ENCODE results near the gene KIAA0753.

Gene KIAA0753

DNA sequence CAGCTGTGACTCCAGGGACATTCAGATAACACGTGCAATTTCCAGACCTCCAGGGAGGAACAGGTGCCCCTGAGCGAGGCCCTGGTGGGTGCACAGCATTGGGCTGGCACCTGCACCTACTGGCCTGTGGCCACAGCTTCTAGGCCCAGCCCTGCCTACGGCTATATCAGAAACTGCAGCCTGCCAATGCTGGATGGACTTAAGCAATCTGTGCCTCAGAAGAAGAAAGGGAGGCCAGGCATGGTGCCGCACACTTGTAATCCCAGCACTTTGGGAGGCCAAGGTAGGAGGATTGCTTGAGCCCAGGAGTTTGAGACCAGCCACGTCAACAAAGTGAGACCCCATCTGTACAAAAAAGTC is 96.5 kb downstream of the KIAA0753 start:
- no peak for DNase-seq

DNA sequence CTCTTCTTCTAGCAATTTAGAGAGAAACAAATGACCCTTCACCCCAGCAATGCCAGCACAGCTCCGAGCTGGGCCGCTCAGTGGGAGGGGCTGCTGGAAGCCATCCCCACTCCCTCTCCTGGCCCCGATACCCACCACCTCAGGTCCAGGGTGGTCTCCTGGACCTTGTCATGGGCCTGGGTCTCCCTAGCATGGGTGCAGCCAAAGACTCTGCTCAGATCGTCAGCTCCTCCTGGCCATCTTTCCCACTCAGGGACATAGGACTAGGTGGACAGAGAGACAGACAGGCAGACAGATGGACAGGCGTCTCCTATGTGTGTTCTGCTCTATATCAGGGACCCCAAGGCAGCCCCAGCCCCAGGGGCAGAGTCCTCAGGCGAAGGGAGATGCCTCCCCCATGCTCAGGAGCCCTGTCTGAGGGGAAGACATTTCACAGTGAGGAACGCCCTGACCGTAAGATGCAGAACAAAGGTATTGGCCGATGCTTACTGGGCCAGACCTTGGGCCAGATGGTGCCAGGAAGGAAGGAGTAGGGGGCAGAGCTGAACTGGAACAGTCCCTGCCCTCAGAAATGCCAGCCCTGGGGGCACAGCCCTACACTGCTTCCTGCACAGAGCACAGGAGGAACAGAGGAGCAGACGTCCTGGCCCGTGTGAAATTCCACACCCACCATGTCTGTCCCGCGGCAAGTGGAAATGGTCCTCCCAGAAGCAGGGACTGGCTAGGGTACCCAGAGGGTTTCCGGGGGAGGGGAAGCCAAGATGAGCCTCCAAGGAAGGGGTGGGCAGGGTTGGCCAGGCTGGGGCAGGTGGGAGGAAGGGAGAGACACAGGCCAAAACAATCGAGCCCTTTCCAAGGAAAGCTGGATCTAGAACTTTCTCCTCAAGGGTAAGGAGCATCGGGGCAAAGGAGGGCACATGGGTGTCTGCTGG is 97.2 kb downstream of the KIAA0753 start:
- DNase-seq: no peak

DNA sequence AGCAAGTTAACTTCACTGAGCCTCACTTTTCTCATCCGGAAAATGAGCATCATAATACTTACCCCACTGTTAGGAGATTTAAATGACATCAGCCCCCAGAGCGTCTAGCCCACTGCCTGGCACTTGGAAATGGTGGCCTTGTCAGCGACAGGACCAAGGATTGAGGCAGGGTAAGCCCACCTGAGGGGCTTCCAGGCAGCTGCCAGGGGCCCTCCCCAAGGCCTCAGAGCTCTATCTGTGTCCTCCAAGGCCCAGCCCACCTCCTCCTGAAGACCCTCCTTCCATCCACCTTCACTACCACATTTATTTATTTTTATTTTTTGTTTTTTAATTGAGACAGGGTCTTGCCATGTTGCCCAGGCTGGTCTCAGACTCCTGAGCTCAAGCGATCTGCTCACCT is 97.9 kb downstream of the KIAA0753 start:
- no peak for DNase-seq

DNA sequence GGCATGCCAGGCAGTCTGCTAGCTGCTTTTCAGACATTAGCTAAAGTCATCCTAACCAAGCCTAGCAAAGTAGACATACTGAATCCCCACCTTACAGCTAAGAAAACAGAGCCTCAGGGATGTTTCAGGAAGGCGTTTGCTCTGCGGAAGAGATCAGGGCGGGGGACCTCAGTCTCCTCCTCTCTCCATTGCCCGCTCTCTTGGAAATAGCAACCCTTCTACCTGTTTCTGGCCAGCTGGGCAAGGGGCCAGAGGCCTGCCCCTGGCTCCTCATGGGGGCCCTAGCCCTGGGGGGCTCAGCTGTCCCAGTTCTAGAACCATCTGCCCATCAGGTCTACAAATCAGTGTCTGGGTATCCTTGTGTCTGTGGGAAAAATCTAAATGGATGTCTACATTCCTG is 98.6 kb downstream of the KIAA0753 start:
- no peak for DNase-seq

DNA sequence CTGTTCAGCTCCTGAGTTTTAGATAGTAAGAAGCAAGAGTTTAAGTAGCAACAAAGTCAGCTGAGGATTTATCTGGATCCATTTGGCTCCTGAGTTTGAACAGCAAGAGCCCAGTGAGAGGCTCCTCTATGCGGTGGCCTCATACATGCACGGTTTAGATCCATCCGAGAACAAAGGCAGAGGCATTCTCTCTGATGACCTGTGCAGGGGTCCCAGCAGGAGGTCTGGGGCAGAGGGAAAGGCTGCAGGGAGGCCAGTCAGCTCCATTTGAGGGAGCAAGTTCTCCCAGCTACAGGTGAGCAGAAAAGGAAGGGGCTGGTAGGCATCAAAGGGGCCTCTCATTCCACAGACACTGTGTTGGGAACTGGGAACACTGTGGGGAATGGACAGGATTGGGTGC is 100.6 kb downstream of the KIAA0753 start:
- DNase-seq: no peak

DNA sequence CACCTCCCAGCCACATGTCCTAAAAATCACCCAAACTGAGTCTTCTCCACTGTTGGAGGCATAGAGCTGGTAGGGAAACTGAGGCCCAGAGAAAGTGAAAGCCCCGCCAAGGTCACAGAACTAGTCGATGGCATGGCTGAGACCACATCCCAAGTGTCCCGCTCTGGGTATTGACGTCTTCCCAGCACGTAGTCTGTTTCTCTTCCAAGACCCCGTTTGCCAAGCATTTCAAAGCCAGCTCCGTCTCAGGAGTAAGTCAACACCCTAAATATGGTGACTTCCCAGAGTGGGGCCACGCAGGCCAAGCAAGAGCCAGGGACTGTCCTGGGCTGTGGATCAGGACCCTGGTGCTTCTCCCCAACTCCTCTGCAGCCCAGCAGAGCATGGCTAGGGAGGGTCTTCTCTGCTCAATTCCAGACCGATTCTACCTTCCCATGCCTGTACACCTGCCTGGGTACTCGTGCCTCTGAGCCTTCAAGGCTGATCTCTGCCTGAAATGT is 103.9 kb downstream of the KIAA0753 start:
- no peak for DNase-seq

DNA sequence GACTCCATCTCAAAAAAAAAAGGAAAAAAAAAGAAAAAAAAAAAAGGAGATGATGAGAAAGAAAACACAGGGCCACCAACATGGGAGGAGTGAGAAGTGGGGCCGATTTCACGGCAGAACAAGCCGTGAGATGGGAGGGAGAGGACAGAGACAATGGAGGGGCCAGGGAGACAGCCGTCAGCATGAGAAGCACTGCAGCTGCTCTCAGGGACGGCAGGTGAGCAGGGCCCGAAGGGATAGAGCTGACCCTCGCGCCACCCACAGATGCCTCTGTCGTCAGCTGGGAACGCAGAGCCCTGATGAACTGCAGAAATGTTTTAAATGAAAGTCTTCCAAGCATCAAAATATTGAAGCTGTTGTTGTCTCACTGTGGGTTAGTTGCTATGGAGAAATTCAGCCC is 104.5 kb downstream of the KIAA0753 start:
- DNase-seq: no peak

DNA sequence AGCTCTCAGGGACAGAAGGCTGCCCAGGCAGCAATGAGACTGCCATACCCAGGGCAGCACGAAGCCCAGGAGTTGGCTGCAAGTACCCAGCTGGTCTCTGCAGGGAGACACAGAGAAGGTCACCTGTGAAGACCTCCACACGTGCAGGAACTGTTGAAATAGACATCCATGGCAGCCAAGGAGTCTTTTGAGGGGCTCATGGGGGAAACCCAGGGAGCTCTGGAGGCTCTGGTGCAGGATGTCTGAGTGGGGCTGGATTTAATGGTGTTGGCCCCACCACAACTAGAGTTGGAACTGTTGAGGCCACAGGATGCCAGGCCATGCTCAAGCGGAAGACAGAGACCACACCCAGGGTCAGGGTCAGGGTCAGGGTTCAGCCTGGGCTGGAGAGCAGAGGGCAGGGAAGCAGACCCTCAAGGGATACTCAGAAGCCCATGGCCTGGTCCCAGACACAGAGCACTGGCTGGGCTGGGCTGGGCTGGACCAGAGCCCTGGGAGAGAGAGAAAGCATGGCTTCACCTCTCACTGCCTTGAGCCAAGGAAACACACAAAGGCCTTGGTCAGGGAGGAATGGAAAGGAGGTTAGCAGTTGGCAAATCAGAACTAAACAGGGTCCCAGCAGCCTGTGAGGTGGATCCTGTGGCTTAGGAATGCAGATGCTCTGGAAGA is 105.5 kb downstream of the KIAA0753 start:
- no peak for DNase-seq

DNA sequence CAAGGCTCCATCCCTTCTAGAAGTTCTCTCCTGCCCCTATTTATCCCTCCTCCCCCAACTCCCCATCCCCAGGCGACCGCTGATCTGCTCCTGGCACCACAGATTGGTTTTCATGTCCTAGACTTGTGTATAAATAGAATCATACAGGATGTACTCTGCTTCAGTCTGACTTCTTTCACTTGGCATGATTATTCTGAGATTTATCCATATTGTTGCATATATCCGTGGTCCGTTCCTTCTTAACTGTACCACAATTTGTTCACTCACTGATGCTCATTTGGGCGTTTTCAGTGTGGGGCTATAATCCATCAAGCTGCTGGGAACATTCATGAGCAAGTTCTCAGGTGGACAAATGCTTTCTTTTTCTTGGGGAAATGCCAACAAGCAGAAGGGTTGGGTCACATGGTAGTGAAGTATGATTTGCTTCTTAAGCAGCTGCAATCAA is 108.0 kb downstream of the KIAA0753 start:
- DNase-seq: no peak

DNA sequence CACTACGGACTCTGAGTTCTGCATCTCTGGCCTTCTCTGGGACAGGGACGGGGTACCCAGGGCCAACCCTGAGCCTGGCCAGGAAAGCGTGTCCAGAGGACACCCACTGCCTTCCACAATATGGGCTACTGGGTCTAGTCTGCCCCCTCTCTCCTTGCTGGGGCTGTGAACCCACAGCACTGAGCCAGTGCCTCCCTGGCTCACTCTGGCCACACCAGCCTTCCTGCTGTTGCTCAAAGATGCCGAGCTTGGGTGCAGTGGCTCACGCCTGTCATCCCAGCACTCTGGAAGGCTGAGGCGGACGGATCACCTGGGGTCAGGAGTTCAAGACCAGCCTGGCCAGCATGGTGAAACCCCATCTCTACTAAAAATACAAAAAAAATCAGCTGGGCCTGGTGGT is 108.9 kb downstream of the KIAA0753 start:
- DNase-seq: no peak

DNA sequence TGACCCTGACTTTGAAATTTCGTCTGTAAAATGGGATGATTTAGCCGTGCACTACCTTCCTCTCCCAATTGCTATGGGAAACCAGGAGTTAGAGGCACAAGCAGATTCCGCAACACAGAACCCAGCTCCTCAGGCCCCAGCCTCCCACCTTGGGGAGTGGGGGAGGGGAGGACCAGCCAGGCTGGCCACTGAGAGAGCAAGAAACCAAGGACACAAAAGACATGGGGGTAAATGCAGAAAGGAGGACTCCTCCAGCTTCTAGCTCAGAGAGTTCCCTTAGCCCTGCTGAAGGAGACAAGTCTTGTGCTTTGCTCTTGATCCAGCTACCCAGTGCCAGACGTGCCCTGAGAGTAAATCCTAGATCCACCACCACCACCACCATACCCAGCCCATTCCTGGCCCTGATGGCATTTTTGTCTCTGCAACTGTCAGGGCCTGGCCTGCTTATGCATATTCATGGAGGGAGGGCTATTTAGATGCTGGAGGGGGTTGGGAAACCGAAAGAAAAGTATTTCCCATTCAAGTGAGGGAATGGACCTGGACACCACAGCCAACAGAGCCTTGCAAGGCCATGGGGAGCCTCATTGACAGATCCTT is 110.1 kb downstream of the KIAA0753 start:
- no peak for DNase-seq

DNA sequence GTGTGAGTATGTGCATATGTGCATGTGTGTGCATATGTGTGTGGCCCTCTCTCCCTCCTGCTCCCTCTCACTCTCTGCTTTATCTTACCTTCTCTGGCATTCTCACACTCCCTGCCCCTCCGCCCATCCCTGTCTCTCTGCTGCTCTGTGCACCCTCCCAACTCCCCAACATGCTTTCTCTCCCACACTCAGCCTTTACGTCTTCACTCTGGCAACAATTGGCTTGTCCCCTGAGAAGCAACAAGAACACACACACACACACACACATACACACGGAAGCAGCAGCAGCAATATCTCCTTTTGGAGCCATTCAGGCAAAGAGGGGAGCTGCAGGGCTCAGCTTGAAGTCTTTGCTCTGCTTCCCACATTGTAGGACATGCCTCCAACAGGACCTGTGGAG is 112.0 kb downstream of the KIAA0753 start:
- DNase-seq: no peak

All from amniotic stem cell (primary cell).